HEK293 (cell line): ENCODE results near the gene SNAP91.

ENCODE experiments used
- CTCF ChIA-PET: fragments of 350-600 bp; formaldehyde crosslinking; extraction: SDS; loops from one replicate; lab custom pipeline; 2021; ENCODE audit warnings: antibody characterized with exemption; lab: Yijun Ruan, JAX
- POLR2A ChIA-PET: fragments of 300-600 bp; formaldehyde crosslinking; extraction: SDS; loops from one replicate; lab custom pipeline; 2020; ENCODE audit warnings: antibody characterized with exemption, inconsistent platforms; lab: Yijun Ruan, JAX
- H3K27ac ChIP-seq: fragments of 200-500 bp; sonication (Bioruptor generic); 2 replicates; pipeline ENCODE4 v1.5.1; 2014; ENCODE audit warnings: low read depth, low read length, control low read depth, inconsistent platforms; ENCODE audit errors: extremely low read depth
- H3K36me3 ChIP-seq, 2 experiments: fragments of 200-500 bp in 1 of 2; sonication (Bioruptor generic) in 1 of 2; 1 replicate in 1 of 2; 2 replicates in 1 of 2; pipeline ENCODE4 v1.5.1; 2014 to 2017; ENCODE audit warnings: inconsistent platforms in 2 of 2, low read length in 2 of 2; ENCODE audit not compliant: control insufficient read depth in 2 of 2, insufficient read depth in 1 of 2
- H3K4me1 ChIP-seq: fragments of 200-500 bp; sonication (Bioruptor generic); 2 replicates; pipeline ENCODE4 v1.5.1; 2014; ENCODE audit warnings: mild to moderate bottlenecking, low read length, inconsistent platforms; ENCODE audit not compliant: control insufficient read depth, insufficient read depth
- H3K4me3 ChIP-seq: 2 replicates; pipeline ENCODE4 v1.5.1; 2011; ENCODE audit warnings: low read depth, mild to moderate bottlenecking, control low read depth, low read length, moderate library complexity
- H3K9me3 ChIP-seq: fragments of 200-500 bp; sonication (Bioruptor generic); 2 replicates; pipeline ENCODE4 v1.5.1; 2014; ENCODE audit warnings: low read depth, low read length, inconsistent platforms; ENCODE audit not compliant: control insufficient read depth, insufficient read depth
- ELK4 ChIP-seq: IDR thresholded peaks from 2 replicates; pipeline ENCODE4 v1.6.1; 2011; ENCODE audit warnings: mild to moderate bottlenecking, low read depth, low read length, borderline replicate concordance
- GLIS2 ChIP-seq: fragments of 450-650 bp; formaldehyde crosslinking; IDR thresholded peaks from 2 replicates; pipeline ENCODE4 v1.5.1; 2016; ENCODE audit warnings: missing biosample characterization, missing genetic modification characterization
- HOXD13 ChIP-seq: sonication (generic); formaldehyde crosslinking; IDR thresholded peaks from 2 replicates; pipeline ENCODE4 v1.8.0; 2022; ENCODE audit warnings: missing genetic modification reagents, borderline replicate concordance
- KLF16 ChIP-seq: fragments of 450-650 bp; formaldehyde crosslinking; IDR thresholded peaks from 2 replicates; pipeline ENCODE4 v1.5.1; 2017; ENCODE audit warnings: missing biosample characterization, missing genetic modification characterization
- KLF8 ChIP-seq: fragments of 450-650 bp; formaldehyde crosslinking; IDR thresholded peaks from 2 replicates; pipeline ENCODE4 v1.5.1; 2016; ENCODE audit warnings: missing biosample characterization, missing genetic modification characterization
- SP7 ChIP-seq: fragments of 450-650 bp; formaldehyde crosslinking; IDR thresholded peaks from 2 replicates; pipeline ENCODE4 v1.5.1; 2016; ENCODE audit warnings: missing biosample characterization, missing genetic modification characterization
- TRIM28 ChIP-seq: IDR thresholded peaks from 2 replicates; pipeline ENCODE4 v1.6.1; 2011; ENCODE audit warnings: low read length, control low read depth, borderline replicate concordance
- YY2 ChIP-seq: fragments of 450-650 bp; formaldehyde crosslinking; IDR thresholded peaks from 2 replicates; pipeline ENCODE4 v1.5.1; 2016; ENCODE audit warnings: missing biosample characterization, missing genetic modification characterization
- ZBTB6 ChIP-seq: fragments of 450-650 bp; formaldehyde crosslinking; IDR thresholded peaks from 2 replicates; pipeline ENCODE4 v1.5.1; 2017; ENCODE audit warnings: missing biosample characterization, missing genetic modification characterization
- ZNF133 ChIP-seq: fragments of 450-650 bp; formaldehyde crosslinking; IDR thresholded peaks from 2 replicates; pipeline ENCODE4 v1.5.1; 2016; ENCODE audit warnings: missing biosample characterization, missing genetic modification characterization
- ZNF155 ChIP-seq: fragments of 450-650 bp; formaldehyde crosslinking; IDR thresholded peaks from 2 replicates; pipeline ENCODE4 v1.5.1; 2016; ENCODE audit warnings: missing biosample characterization, missing genetic modification characterization
- ZNF157 ChIP-seq: fragments of 450-650 bp; formaldehyde crosslinking; IDR thresholded peaks from 2 replicates; pipeline ENCODE4 v1.5.1; 2016; ENCODE audit warnings: missing biosample characterization, missing genetic modification characterization
- ZNF2 ChIP-seq: fragments of 450-650 bp; formaldehyde crosslinking; IDR thresholded peaks from 2 replicates; pipeline ENCODE4 v1.5.1; 2016; ENCODE audit warnings: missing biosample characterization, missing genetic modification characterization
- ZNF202 ChIP-seq: fragments of 450-650 bp; formaldehyde crosslinking; IDR thresholded peaks from 2 replicates; pipeline ENCODE4 v1.5.1; 2016; ENCODE audit warnings: missing biosample characterization, missing genetic modification characterization, borderline replicate concordance
- ZNF335 ChIP-seq: fragments of 450-650 bp; formaldehyde crosslinking; conservative IDR thresholded peaks from 2 replicates; pipeline ENCODE4 v1.5.1; 2016; ENCODE audit warnings: missing biosample characterization, missing genetic modification characterization
- ZNF423 ChIP-seq: fragments of 450-650 bp; formaldehyde crosslinking; IDR thresholded peaks from 2 replicates; pipeline ENCODE4 v1.5.1; 2016; ENCODE audit warnings: missing biosample characterization, missing genetic modification characterization
- ZNF473 ChIP-seq: fragments of 450-650 bp; formaldehyde crosslinking; IDR thresholded peaks from 2 replicates; pipeline ENCODE4 v1.5.1; 2017; ENCODE audit warnings: missing biosample characterization, missing genetic modification characterization
- ZNF585B ChIP-seq: fragments of 450-650 bp; formaldehyde crosslinking; IDR thresholded peaks from 2 replicates; pipeline ENCODE4 v1.5.1; 2016; ENCODE audit warnings: missing biosample characterization, missing genetic modification characterization
- ZNF621 ChIP-seq: fragments of 450-650 bp; formaldehyde crosslinking; IDR thresholded peaks from 2 replicates; pipeline ENCODE4 v1.5.1; 2017; ENCODE audit warnings: missing biosample characterization, missing genetic modification characterization
- ZNF658 ChIP-seq: fragments of 450-650 bp; formaldehyde crosslinking; IDR thresholded peaks from 2 replicates; pipeline ENCODE4; 2016; ENCODE audit warnings: missing biosample characterization, missing genetic modification characterization
- ZNF660 ChIP-seq: fragments of 450-650 bp; IDR thresholded peaks from 2 replicates; pipeline ENCODE4 v1.5.1; 2018; ENCODE audit warnings: missing biosample characterization, mild to moderate bottlenecking, missing genetic modification characterization
- ZNF777 ChIP-seq: fragments of 450-650 bp; formaldehyde crosslinking; IDR thresholded peaks from 2 replicates; pipeline ENCODE4 v1.5.1; 2017; ENCODE audit warnings: missing biosample characterization, missing genetic modification characterization, borderline replicate concordance
- ZNF791 ChIP-seq: fragments of 450-650 bp; formaldehyde crosslinking; IDR thresholded peaks from 2 replicates; pipeline ENCODE4 v1.5.1; 2016; ENCODE audit warnings: missing biosample characterization, missing genetic modification characterization
- ZNF830 ChIP-seq: fragments of 450-650 bp; IDR thresholded peaks from 2 replicates; pipeline ENCODE4 v1.5.0; 2018; ENCODE audit warnings: missing biosample characterization, missing genetic modification characterization, low read depth, mild to moderate bottlenecking, moderate library complexity
- TF ChIP-seq, protein P1 (sequence below): fragments of 450-650 bp; formaldehyde crosslinking; IDR thresholded peaks from 2 replicates; pipeline ENCODE4 v1.5.1; 2016; ENCODE audit warnings: missing biosample characterization, missing genetic modification characterization
- TF ChIP-seq, protein P2 (sequence below): fragments of 450-650 bp; formaldehyde crosslinking; IDR thresholded peaks from 2 replicates; pipeline ENCODE4 v1.5.1; 2016; ENCODE audit warnings: missing biosample characterization, missing genetic modification characterization
- TF ChIP-seq, protein P3 (sequence below): fragments of 450-650 bp; formaldehyde crosslinking; IDR thresholded peaks from 2 replicates; pipeline ENCODE4 v1.5.1; 2017; ENCODE audit warnings: missing biosample characterization, missing genetic modification characterization
- TF ChIP-seq, protein P4 (sequence below): fragments of 450-650 bp; formaldehyde crosslinking; IDR thresholded peaks from 2 replicates; pipeline ENCODE4 v1.5.1; 2017; ENCODE audit warnings: missing biosample characterization, missing genetic modification characterization

The SNAP91 gene

DNA sequence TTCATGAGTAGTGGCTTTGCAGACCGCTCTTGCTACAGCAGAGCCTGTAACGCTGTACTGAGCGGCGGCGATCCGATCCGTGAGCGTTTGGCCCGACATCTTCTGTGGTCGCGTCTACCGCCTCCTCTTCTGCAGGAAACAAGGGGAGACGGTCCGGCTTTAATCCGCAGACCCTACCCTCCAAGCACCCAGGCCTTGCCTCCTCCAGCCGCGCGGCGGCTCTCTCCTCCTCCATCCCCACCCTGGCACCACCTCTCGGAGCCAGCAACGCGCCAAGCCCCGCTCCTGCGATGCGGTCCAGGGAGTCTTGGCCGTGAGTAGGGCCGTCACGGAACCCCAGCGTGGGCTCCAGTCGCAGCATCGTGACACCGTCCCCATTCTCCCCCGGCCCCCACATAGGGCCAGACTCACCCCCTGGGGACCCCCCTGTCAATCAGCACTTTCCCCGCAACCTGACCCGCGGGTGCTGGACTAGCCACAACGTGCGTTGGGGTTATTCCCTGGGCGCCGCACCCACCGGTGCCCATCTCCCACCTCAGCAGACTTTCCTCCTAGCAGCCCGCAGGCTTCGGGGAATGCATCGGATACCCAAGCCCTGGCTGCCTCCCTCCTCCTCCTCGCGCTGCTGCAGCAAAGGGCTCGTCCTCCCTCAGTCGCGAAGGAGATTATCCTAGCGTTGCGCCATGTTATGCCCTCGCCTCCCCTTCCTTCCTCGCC lies 914 bp downstream of the SNAP91 start:
- POLR2A ChIA-PET, result no interaction called here
- H3K4me1 ChIP-seq, result no peaks in the 10 kb centered on the region
- H3K36me3 ChIP-seq, result no peaks in the 10 kb centered on the region; a peak in 1 of 3 replicates
- H3K27ac ChIP-seq, result peak overlapping the region; percentile 52; the same call in 1 of the 2 replicates
- CTCF ChIA-PET, result interaction anchor here (0.6 to 0.7 kb wide), 2 partner anchors 152 to 529 kb away, joined by 3 to 4 read pairs; no protein-coding TSS in a partner anchor
- no peaks in the 10 kb centered on the region for H3K9me3 ChIP-seq
- peak overlapping the region; percentile 77 for H3K4me3 ChIP-seq
- TF ChIP-seq ZNF830 (no peak), ZNF660 (tag by site-specific recombination) (no peak), KLF16 (tag by site-specific recombination) (no peak), ZNF585B (tag by site-specific recombination) (no peak), ZNF202 (tag by site-specific recombination) (peak; percentile 80; the same call in 1 of the 2 replicates), ZNF133 (tag by site-specific recombination) (no peak), SP7 (tag by site-specific recombination) (0 out of 2 replicates have a peak, but pooled peaks have one; percentile 15), ZNF2 (tag by site-specific recombination) (no peak), ELK4 (no peak), KLF8 (no peak), ZNF777 (tag by site-specific recombination) (0 out of 2 replicates have a peak, but pooled peaks have one; percentile 12), HOXD13 (CRISPR knock-in tag) (no peak), ZNF791 (tag by site-specific recombination) (no peak), YY2 (tag by site-specific recombination) (no peak), ZNF155 (tag by site-specific recombination) (no peak), ZBTB6 (tag by site-specific recombination) (0 out of 2 replicates have a peak, but pooled peaks have one; percentile 4), ZNF473 (tag by site-specific recombination) (no peak), ZNF658 (tag by site-specific recombination) (no peak), GLIS2 (tag by site-specific recombination) (peak; percentile 94), ZNF157 (tag by site-specific recombination) (no peak), ZNF335 (no peak; the same call in 1 of the 2 replicates), TRIM28 (no peak), ZNF621 (no peak), ZNF423 (tag by site-specific recombination) (peak; percentile 34; the same call in 1 of the 2 replicates)
- TF ChIP-seq, protein P1, sequence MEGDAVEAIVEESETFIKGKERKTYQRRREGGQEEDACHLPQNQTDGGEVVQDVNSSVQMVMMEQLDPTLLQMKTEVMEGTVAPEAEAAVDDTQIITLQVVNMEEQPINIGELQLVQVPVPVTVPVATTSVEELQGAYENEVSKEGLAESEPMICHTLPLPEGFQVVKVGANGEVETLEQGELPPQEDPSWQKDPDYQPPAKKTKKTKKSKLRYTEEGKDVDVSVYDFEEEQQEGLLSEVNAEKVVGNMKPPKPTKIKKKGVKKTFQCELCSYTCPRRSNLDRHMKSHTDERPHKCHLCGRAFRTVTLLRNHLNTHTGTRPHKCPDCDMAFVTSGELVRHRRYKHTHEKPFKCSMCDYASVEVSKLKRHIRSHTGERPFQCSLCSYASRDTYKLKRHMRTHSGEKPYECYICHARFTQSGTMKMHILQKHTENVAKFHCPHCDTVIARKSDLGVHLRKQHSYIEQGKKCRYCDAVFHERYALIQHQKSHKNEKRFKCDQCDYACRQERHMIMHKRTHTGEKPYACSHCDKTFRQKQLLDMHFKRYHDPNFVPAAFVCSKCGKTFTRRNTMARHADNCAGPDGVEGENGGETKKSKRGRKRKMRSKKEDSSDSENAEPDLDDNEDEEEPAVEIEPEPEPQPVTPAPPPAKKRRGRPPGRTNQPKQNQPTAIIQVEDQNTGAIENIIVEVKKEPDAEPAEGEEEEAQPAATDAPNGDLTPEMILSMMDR (tag by site-specific recombination), result 0 out of 2 replicates have a peak, but pooled peaks have one; percentile 11
- TF ChIP-seq, protein P2, sequence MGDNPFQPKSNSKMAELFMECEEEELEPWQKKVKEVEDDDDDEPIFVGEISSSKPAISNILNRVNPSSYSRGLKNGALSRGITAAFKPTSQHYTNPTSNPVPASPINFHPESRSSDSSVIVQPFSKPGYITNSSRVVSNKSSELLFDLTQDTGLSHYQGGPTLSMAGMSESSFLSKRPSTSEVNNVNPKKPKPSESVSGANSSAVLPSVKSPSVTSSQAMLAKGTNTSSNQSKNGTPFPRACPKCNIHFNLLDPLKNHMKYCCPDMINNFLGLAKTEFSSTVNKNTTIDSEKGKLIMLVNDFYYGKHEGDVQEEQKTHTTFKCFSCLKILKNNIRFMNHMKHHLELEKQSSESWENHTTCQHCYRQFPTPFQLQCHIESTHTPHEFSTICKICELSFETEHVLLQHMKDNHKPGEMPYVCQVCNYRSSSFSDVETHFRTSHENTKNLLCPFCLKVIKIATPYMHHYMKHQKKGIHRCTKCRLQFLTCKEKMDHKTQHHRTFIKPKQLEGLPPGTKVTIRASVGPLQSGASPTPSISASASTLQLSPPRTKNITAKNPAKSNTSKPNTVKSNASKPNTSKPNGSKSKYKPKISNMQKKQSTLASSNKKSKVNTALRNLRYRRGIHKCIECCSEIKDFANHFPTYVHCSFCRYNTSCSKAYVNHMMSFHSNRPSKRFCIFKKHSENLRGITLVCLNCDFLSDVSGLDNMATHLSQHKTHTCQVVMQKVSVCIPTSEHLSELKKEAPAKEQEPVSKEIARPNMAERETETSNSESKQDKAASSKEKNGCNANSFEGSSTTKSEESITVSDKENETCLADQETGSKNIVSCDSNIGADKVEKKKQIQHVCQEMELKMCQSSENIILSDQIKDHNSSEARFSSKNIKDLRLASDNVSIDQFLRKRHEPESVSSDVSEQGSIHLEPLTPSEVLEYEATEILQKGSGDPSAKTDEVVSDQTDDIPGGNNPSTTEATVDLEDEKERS (tag by site-specific recombination), result no peak
- TF ChIP-seq, protein P3, sequence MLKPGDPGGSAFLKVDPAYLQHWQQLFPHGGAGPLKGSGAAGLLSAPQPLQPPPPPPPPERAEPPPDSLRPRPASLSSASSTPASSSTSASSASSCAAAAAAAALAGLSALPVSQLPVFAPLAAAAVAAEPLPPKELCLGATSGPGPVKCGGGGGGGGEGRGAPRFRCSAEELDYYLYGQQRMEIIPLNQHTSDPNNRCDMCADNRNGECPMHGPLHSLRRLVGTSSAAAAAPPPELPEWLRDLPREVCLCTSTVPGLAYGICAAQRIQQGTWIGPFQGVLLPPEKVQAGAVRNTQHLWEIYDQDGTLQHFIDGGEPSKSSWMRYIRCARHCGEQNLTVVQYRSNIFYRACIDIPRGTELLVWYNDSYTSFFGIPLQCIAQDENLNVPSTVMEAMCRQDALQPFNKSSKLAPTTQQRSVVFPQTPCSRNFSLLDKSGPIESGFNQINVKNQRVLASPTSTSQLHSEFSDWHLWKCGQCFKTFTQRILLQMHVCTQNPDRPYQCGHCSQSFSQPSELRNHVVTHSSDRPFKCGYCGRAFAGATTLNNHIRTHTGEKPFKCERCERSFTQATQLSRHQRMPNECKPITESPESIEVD (tag by site-specific recombination), result no peak
- TF ChIP-seq, protein P4, sequence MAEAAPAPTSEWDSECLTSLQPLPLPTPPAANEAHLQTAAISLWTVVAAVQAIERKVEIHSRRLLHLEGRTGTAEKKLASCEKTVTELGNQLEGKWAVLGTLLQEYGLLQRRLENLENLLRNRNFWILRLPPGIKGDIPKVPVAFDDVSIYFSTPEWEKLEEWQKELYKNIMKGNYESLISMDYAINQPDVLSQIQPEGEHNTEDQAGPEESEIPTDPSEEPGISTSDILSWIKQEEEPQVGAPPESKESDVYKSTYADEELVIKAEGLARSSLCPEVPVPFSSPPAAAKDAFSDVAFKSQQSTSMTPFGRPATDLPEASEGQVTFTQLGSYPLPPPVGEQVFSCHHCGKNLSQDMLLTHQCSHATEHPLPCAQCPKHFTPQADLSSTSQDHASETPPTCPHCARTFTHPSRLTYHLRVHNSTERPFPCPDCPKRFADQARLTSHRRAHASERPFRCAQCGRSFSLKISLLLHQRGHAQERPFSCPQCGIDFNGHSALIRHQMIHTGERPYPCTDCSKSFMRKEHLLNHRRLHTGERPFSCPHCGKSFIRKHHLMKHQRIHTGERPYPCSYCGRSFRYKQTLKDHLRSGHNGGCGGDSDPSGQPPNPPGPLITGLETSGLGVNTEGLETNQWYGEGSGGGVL (tag by site-specific recombination), result no peak
